ENCODE results near the gene CPLANE2. TPM values are rescaled to one million over a fixed set of nuclear protein-coding genes. Genes with fewer than 3 reads are reported as not detected.

CPLANE2 gene
- total RNA-seq, 2 experiments from 2014 or later: 11.6 to 15.4 TPM

- H3K9me3 ChIP-seq (ENCODE audit: low read length): no peaks in the 10 kb centered on the region
- no TSS peak for BruUV-seq (replicated peaks)
- peaks cover 8% of the 10 kb centered on the region for H3K4me1 ChIP-seq (ENCODE audit: insufficient read depth, low read length, poor library complexity, severe bottlenecking)
- CTCF ChIA-PET (ENCODE audit: unreplicated experiment): no interaction called here
- H3K9me2 ChIP-seq (ENCODE audit: insufficient read depth, low read length): no peaks in the 10 kb centered on the region
- no peak overlapping the region for H2AFZ ChIP-seq (ENCODE audit: low read length)
- H3K4me3 ChIP-seq (ENCODE audit: low read depth, low read length, poor library complexity, severe bottlenecking): no peak overlapping the region
- no peaks in the 10 kb centered on the region; the same call in 1 of the 2 replicates for H4K20me1 ChIP-seq (ENCODE audit: insufficient read depth, low read length)
- intact Hi-C loops (cut with micrococcal nuclease; ENCODE audit: unreplicated experiment): loop anchor here (5.0 to 10.0 kb wide), 2 partner anchors 60 to 98 kb away; partner anchors contain the start of gene FBXO42
- H3K79me2 ChIP-seq (ENCODE audit: insufficient read depth, low read depth, low read length): no peaks in the 10 kb centered on the region
- TF ChIP-seq EZH2phosphoT487 (IDR thresholded peaks at IDR 0.05; ENCODE audit: borderline replicate concordance, low read depth, low read length) (no peak), CTCF (conservative IDR thresholded peaks at IDR 0.05; ENCODE audit: low read length) (no peak)
- no peak for DNase-seq (ENCODE audit: low spot score)
- peaks cover 58% of the 10 kb centered on the region for H3K36me3 ChIP-seq (ENCODE audit: insufficient read depth, low read length)
- no peak overlapping the region for H3K27ac ChIP-seq (ENCODE audit: low read depth, low read length, poor library complexity, severe bottlenecking)
- POLR2A ChIA-PET: no interaction called here
- no peak overlapping the region for H3K4me2 ChIP-seq (ENCODE audit: low read length)
Measured at GRCh38 chr1:16254263-16254928, 17.4 kb upstream of the CPLANE2 start.

GRCh38 chr1:16253332-16253922, 16.4 kb upstream of the CPLANE2 start:
- Histone ChIP-seq H3K4me3 (ENCODE audit: low read depth, low read length, poor library complexity, severe bottlenecking) (no peak overlapping the region), H3K27ac (ENCODE audit: low read depth, low read length, poor library complexity, severe bottlenecking) (no peak overlapping the region), H3K36me3 (ENCODE audit: insufficient read depth, low read length) (peaks cover 58% of the 10 kb centered on the region), H3K9me3 (ENCODE audit: low read length) (no peaks in the 10 kb centered on the region), H3K79me2 (ENCODE audit: insufficient read depth, low read depth, low read length) (no peaks in the 10 kb centered on the region), H4K20me1 (ENCODE audit: insufficient read depth, low read length) (no peaks in the 10 kb centered on the region; the same call in 1 of the 2 replicates), H3K9me2 (ENCODE audit: insufficient read depth, low read length) (no peaks in the 10 kb centered on the region), H3K4me2 (ENCODE audit: low read length) (no peak overlapping the region), H2AFZ (ENCODE audit: low read length) (no peak overlapping the region), H3K4me1 (ENCODE audit: insufficient read depth, low read length, poor library complexity, severe bottlenecking) (peaks cover 17% of the 10 kb centered on the region)
- POLR2A ChIA-PET: no interaction called here
- CTCF ChIA-PET (ENCODE audit: unreplicated experiment): no interaction called here
- intact Hi-C loops (cut with micrococcal nuclease; ENCODE audit: unreplicated experiment): loop anchor here (5.0 to 10.0 kb wide), 2 partner anchors 61 to 99 kb away; partner anchors contain the start of gene FBXO42
- no TSS peak for BruUV-seq (replicated peaks)
- no peak for DNase-seq (ENCODE audit: low spot score)
- TF ChIP-seq CTCF (conservative IDR thresholded peaks at IDR 0.05; ENCODE audit: low read length): no peak

GRCh38 chr1:16252912-16253311, 15.9 kb upstream of the CPLANE2 start:
- no TSS peak for BruUV-seq (replicated peaks)

More at GRCh38 chr1:16252912-16253311, 15.9 kb upstream of the CPLANE2 start:
- H3K4me3 ChIP-seq (ENCODE audit: low read depth, low read length, poor library complexity, severe bottlenecking): no peak overlapping the region
- intact Hi-C loops (cut with micrococcal nuclease; ENCODE audit: unreplicated experiment): loop anchor here (5.0 to 10.0 kb wide), 2 partner anchors 62 to 99 kb away; partner anchors contain the start of gene FBXO42
- H3K27ac ChIP-seq (ENCODE audit: low read depth, low read length, poor library complexity, severe bottlenecking): no peak overlapping the region
- ChIA-PET POLR2A (no interaction called here), CTCF (ENCODE audit: unreplicated experiment) (no interaction called here)
- no peak for DNase-seq (ENCODE audit: low spot score)
- no peaks in the 10 kb centered on the region for H3K9me2 ChIP-seq (ENCODE audit: insufficient read depth, low read length)
- H3K36me3 ChIP-seq (ENCODE audit: insufficient read depth, low read length): peaks cover 58% of the 10 kb centered on the region
- no peaks in the 10 kb centered on the region for H3K79me2 ChIP-seq (ENCODE audit: insufficient read depth, low read depth, low read length)
- H3K4me2 ChIP-seq (ENCODE audit: low read length): no peak overlapping the region
- H4K20me1 ChIP-seq (ENCODE audit: insufficient read depth, low read length): no peaks in the 10 kb centered on the region; the same call in 1 of the 2 replicates
- peaks cover 20% of the 10 kb centered on the region for H3K4me1 ChIP-seq (ENCODE audit: insufficient read depth, low read length, poor library complexity, severe bottlenecking)
- H2AFZ ChIP-seq (ENCODE audit: low read length): no peak overlapping the region
- no peaks in the 10 kb centered on the region for H3K9me3 ChIP-seq (ENCODE audit: low read length)
- TF ChIP-seq EZH2phosphoT487 (IDR thresholded peaks at IDR 0.05; ENCODE audit: borderline replicate concordance, low read depth, low read length): no peak
- TF ChIP-seq CTCF (conservative IDR thresholded peaks at IDR 0.05; ENCODE audit: low read length): no peak

Data from OCI-LY7 (cell line).